Measurements from ENCODE around the gene CHRM5. TPM values are rescaled to one million over a fixed set of nuclear protein-coding genes. Genes with fewer than 3 reads are reported as not detected.
"Not testable (repeated sequence)": the region's sequence is repeated elsewhere in the genome, so short reads cannot be mapped to it uniquely, and the experiment has no call there.

CHRM5 gene
- total and polyA plus RNA-seq, 2 experiments from 2014 or later = not detected

DNA sequence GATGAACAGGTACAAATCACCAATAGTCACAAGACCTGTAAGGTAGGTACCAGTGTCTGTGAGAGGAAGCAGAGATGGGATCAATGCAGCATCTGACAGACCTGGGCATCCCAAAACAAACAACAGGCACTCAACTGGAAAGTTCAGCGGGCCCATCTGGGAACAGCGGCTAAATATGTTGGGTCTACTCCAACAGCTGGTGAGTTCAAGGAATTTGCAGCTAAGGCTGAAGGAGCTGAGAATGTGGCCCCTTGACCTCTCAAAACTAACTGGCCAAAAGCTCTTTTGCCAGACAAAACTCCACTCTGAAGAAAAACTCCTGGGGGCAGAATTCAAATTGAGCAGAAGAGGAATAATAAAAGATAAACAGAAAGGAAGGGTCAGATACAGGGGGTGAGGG lies 46.3 kb downstream of the CHRM5 start:
- no peak overlapping the region for H3K4me2 ChIP-seq
- H3K27me3 ChIP-seq = no peaks in the 10 kb centered on the region
- WGBS (ENCODE audit: low lambda C conversion rate, missing lambda C conversion rate) = 96% methylated on average over 2 of the region's 2 CpGs
- no peak overlapping the region for H3K4me3 ChIP-seq
- H3K9me3 ChIP-seq (ENCODE audit: low read depth) = no peaks in the 10 kb centered on the region
- H3K79me2 ChIP-seq = no peaks in the 10 kb centered on the region
- H3K9me2 ChIP-seq (replicated peaks; ENCODE audit: insufficient read depth) = no peaks in the 10 kb centered on the region
- TF ChIP-seq EZH2 (IDR thresholded peaks at IDR 0.05; ENCODE audit: borderline replicate concordance) (no peak), EZH2phosphoT487 (IDR thresholded peaks at IDR 0.05; ENCODE audit: low read depth, severe bottlenecking, unreplicated experiment) (no peak)
- TF ChIP-seq, protein P1, sequence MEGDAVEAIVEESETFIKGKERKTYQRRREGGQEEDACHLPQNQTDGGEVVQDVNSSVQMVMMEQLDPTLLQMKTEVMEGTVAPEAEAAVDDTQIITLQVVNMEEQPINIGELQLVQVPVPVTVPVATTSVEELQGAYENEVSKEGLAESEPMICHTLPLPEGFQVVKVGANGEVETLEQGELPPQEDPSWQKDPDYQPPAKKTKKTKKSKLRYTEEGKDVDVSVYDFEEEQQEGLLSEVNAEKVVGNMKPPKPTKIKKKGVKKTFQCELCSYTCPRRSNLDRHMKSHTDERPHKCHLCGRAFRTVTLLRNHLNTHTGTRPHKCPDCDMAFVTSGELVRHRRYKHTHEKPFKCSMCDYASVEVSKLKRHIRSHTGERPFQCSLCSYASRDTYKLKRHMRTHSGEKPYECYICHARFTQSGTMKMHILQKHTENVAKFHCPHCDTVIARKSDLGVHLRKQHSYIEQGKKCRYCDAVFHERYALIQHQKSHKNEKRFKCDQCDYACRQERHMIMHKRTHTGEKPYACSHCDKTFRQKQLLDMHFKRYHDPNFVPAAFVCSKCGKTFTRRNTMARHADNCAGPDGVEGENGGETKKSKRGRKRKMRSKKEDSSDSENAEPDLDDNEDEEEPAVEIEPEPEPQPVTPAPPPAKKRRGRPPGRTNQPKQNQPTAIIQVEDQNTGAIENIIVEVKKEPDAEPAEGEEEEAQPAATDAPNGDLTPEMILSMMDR (IDR thresholded peaks at IDR 0.05; ENCODE audit: poor library complexity) = no peak
- no peak overlapping the region for H2AFZ ChIP-seq
- H3K27ac ChIP-seq = no peak overlapping the region
- no peaks in the 10 kb centered on the region for H3K4me1 ChIP-seq (ENCODE audit: insufficient read depth)
- DNase-seq (ENCODE audit: low spot score) = no peak
- no peaks in the 10 kb centered on the region for H3K36me3 ChIP-seq (replicated peaks; ENCODE audit: insufficient read depth, low read depth)
- H4K20me1 ChIP-seq (ENCODE audit: insufficient read depth, poor library complexity, severe bottlenecking) = no peaks in the 10 kb centered on the region

DNA sequence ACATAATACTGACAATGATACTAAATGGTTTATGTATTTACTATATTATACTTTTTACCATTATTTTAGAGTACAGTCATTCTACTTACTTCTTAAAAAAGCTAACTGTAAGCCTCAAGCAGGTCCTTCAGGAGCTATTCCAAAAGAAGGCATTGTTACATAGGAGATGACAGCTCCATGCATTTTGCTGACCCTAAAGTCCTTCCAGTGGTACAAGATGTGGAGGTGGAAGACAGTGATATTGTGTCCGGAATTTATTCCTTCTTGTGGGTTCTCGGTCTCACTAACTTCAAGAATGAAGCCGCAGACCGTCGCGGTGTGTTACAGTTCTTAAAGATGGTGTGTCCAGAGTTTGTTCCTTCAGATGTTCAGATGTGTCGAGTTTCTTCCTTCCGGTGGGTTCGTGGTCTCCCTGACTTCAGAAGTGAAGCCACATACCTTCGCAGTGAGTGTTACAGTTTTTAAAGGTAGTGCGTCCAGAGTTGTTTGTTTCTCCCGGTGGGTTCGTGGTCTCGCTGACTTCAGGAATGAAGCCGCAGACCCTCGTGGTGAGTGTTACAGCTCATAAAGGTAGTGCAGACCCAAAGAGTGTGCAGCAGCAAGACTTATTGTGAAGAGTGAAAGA lies 49.8 kb downstream of the CHRM5 start:
- DNase-seq (ENCODE audit: low spot score) = no peak
- Histone ChIP-seq H4K20me1 (ENCODE audit: insufficient read depth, poor library complexity, severe bottlenecking) (no peaks in the 10 kb centered on the region), H3K79me2 (no peaks in the 10 kb centered on the region), H3K27ac (no peak overlapping the region), H3K4me1 (ENCODE audit: insufficient read depth) (no peaks in the 10 kb centered on the region), H3K4me2 (no peak overlapping the region), H3K9me3 (ENCODE audit: low read depth) (no peaks in the 10 kb centered on the region), H3K9me2 (replicated peaks; ENCODE audit: insufficient read depth) (no peaks in the 10 kb centered on the region), H3K4me3 (no peak overlapping the region), H2AFZ (no peak overlapping the region), H3K27me3 (no peaks in the 10 kb centered on the region), H3K36me3 (replicated peaks; ENCODE audit: insufficient read depth, low read depth) (no peaks in the 10 kb centered on the region)
- TF ChIP-seq, protein P1 (IDR thresholded peaks at IDR 0.05; ENCODE audit: poor library complexity) = no peak
- no peak for TF ChIP-seq EZH2phosphoT487 (IDR thresholded peaks at IDR 0.05; ENCODE audit: low read depth, severe bottlenecking, unreplicated experiment)
- no peak for TF ChIP-seq EZH2 (IDR thresholded peaks at IDR 0.05; ENCODE audit: borderline replicate concordance)
- 92% methylated on average over 16 of the region's 16 CpGs for WGBS (ENCODE audit: low lambda C conversion rate, missing lambda C conversion rate)

DNA sequence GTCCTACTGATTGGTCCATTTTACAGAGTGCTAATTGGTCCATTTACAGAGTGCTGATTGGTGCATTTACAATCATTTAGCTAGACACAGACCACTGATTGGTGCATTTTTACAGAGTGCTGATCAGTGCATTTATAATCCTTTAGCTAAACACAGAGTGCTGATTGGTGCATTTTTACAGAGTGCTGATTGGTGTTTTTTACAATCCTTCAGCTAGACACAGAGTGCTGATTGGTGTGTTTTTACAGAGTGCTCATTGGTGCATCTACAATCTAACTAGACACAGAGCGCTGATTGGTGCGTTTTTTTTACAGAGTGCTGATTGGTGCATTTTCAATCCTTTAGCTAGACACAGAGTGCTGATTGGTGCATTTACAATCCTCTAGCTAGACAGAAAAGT lies 50.4 kb downstream of the CHRM5 start:
- H3K4me2 ChIP-seq; H4K20me1 ChIP-seq (ENCODE audit: insufficient read depth, poor library complexity, severe bottlenecking); H2AFZ ChIP-seq; H3K79me2 ChIP-seq; H3K4me1 ChIP-seq (ENCODE audit: insufficient read depth); DNase-seq (ENCODE audit: low spot score); H3K36me3 ChIP-seq (replicated peaks; ENCODE audit: insufficient read depth, low read depth); H3K27me3 ChIP-seq; H3K9me2 ChIP-seq (replicated peaks; ENCODE audit: insufficient read depth); H3K27ac ChIP-seq; H3K9me3 ChIP-seq (ENCODE audit: low read depth); H3K4me3 ChIP-seq: not testable (repeated sequence)
- WGBS (ENCODE audit: low lambda C conversion rate, missing lambda C conversion rate) = 100% methylated on average over 2 of the region's 2 CpGs

DNA sequence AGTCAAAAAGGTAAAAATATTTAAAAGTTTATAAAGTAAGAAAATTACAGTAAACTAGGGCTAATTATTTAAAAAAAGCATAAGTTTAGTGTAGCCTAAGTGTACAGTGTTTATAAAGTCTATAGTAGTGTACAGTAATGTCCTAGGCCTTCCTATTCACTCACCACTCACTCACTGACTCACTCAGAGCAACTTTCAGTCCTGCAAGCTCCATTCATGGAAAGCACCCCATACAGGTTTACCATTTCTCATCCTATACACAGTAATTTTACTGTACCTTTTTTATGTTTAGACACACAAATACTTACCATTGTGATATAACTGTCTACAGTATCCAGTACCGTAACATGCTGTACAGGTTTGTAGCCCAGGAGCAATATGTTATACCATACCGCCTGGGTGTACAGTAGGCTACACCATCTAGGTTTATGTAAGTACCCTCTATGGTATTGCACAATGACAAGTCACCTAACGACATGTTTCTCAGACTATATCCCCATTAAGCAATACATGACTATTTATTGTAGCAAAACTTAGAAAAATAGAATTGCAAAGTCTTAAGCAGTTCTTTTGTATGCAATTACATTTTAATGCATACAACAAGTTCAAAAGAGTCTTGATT lies 51.2 kb downstream of the CHRM5 start:
- no peak for TF ChIP-seq EZH2phosphoT487 (IDR thresholded peaks at IDR 0.05; ENCODE audit: low read depth, severe bottlenecking, unreplicated experiment)
- WGBS (ENCODE audit: low lambda C conversion rate, missing lambda C conversion rate) = 96% methylated on average over 3 of the region's 3 CpGs

More for the DNA sequence above, 51.2 kb downstream of the CHRM5 start:
- Histone ChIP-seq H3K9me3 (ENCODE audit: low read depth) (no peaks in the 10 kb centered on the region), H3K4me3 (no peak overlapping the region), H3K4me1 (ENCODE audit: insufficient read depth) (peaks cover 6% of the 10 kb centered on the region), H3K79me2 (no peaks in the 10 kb centered on the region), H3K36me3 (replicated peaks; ENCODE audit: insufficient read depth, low read depth) (no peaks in the 10 kb centered on the region), H2AFZ (no peak overlapping the region), H3K27ac (no peak overlapping the region), H3K27me3 (no peaks in the 10 kb centered on the region), H4K20me1 (ENCODE audit: insufficient read depth, poor library complexity, severe bottlenecking) (no peaks in the 10 kb centered on the region), H3K4me2 (no peak overlapping the region), H3K9me2 (replicated peaks; ENCODE audit: insufficient read depth) (no peaks in the 10 kb centered on the region)
- DNase-seq (ENCODE audit: low spot score) = no peak
